HG02763 (cell line): ENCODE measurements around the gene CPZ.
"Not testable (repeated sequence)": the region's sequence is repeated elsewhere in the genome, so short reads cannot be mapped to it uniquely, and the experiment has no call there.

ENCODE experiments used
- ATAC-seq: cut with Tn5 transposase; IDR thresholded peaks from one replicate; pipeline ENCODE4 v1.9.1; 2021; ENCODE audit warnings: mild to moderate bottlenecking, moderate library complexity; ENCODE audit not compliant: unreplicated experiment

The CPZ gene

DNA sequence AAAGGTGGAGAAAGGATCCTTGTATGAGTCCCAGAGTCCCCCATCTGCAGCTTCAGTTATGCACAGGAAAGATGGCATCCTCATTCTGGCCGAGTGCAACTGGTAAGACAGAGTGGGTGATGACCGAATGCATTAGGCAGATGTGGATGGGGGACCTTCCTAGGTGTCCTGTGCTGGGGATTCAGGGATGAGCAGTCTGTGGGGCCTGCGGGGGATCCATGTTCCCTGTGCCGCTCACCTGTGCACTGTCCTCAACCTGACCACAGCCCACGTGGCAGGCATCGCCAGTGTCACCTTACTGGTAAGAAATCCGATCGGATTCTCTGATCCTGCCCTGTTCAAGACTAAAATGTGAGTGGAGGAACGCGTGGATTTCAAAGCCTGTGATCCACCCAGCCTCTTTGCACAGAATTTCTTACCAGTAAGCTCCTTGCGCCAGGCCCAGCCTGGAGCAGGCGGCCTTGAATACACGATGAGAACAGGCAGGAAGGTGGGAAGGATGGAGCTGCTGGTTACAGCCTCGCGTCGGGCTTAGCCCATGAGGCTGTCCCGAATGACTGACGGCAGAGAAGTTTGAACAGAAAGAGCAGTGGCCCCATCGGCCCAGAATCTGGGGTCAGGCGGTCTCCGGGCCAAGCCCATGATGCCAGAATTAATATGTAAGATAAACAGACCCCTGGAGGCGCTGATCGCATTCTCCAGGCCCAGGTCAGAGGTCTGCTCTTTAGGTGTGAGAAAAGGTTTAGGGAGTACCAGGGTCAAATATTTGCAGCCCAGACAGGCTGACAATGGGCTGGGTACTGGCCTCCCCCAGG, 56.5 kb downstream of the CPZ start:
- ATAC-seq: no peak

DNA sequence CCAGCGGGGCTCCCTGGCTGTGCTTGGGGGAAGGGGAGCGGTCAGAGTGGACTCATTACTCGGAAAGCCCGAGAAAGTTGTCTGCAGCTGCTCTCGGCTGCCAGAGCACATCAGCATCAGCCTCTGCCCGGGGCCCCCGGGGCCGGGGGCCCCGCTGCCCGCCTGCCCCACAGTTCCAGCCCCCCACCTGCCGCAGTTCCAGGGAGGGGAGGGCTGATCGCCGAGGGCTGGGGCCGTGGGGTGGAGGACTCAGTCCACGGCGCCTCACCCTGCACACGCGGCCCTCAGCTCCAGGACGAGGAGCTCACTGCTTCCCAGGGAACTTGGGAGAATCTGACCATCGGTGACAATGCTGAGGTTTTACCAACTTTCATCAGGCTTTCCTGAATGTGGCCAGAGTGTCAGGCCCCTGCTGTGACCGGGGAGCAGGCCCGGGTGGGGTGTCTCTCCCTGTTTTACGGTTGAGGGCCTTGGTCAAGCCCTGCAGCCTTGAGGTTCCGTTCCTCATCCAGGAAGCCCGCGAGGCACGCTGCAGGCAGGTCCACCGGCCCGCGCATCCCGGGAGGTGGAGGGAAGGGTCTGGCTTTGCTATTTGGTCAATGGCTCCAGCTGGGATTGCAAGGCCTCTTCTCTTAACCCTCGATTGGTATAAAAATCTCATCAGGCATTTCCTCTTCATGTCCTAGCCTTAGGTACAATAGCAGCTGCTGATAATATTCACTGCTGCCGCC, 57.2 kb downstream of the CPZ start:
- ATAC-seq: no peak

DNA sequence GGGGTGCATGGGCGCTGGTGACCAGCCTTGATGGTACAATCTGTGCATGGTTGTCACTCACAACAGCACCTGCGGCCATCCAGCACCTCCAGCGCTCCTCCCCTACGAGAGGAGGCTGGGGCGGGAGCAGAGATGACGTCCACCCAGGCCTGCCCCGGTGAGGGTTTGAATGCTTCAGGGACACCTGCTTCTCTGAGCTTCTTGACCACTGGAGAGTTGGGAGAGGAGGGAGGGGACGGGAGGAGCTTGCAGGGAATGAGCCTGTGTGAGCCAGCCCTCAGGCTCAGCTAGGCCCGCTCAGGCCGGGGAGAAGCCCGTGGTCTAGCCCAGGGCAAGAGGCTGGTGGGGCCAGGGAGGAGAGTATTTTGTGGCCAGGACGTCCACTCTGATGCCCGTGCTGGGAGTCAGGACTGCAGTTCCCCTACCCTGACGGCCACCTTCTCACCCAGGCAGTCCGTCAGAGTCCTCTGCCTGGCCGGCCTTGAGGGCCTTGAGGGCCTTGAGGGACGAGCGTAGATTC, 59.2 kb downstream of the CPZ start:
- ATAC-seq: no peak

DNA sequence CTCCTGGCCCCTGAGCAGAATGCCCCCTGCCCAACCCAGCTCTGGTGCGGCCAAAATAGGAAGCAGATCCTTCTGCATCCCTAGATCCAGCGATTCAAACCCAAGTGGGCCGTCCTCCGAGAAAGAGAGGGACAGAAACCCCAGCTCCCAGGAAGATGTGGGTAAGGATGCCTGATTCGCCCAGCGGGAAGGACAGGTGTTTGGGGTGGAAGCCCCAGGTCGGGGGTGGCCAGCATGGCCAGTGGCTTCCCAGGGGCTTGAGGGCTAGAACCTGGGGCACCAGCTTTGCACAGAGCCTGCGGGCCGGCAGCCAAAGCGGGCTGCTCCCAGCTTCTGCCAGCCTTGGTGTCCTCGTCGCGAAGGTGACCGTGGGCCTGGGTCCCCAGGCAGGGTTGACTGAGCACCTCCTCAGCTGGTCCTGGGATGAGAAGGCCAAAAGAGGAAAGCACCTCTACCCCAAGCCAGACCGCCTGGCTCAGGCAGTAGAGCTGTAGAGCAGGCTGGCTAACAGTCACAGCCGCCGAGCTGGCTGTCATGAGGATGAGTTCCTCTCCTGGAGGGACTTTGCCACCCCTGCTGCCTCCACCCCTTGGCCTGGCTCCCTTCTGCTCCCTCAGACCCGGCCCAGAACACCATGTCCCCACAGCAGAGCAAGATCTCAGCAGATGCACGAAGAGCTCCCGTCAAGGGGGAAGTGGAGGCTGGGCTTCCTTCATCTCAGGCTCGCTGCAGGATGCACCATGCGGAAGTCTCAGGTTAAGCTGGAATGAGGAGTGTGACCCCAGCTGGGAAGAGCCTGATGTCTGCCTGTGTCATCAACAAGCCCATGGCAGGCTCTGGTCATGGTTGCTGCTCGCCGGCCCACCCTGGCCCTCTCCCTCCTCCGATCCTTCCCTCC, 59.9 kb downstream of the CPZ start:
- no peak for ATAC-seq

DNA sequence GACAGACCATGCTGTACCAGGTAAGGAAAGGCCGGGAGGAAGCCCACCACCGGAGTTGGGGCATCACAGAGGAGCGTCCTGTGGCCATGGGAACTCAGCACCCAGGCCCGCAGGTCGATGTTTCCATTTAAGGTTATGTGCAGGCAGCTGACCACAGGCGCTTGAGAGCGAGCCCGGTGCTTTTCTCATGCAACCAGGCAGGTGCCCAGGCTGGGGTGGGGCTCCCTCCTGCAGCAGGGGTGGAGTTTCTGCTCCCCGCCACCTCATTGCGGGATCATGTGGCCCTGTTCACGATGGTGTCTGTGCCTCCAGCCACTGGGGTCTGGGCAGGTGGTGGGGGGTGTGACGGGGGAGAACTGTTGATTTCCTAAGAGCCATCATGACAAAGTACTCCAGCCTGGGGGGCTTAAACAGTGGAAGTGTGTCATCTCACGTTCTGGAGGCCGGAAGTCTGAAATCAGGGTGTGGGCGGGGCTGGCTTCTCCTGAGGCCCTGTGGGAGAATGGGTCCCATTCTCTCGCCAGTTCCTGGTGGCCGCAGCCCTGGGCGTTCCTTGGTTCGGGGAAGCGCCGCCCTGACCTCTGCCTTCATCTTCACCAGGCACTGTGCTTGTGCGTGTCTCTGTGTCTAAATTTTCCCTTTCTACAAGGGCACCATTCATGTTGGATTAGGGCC, 60.9 kb downstream of the CPZ start:
- no peak for ATAC-seq

DNA sequence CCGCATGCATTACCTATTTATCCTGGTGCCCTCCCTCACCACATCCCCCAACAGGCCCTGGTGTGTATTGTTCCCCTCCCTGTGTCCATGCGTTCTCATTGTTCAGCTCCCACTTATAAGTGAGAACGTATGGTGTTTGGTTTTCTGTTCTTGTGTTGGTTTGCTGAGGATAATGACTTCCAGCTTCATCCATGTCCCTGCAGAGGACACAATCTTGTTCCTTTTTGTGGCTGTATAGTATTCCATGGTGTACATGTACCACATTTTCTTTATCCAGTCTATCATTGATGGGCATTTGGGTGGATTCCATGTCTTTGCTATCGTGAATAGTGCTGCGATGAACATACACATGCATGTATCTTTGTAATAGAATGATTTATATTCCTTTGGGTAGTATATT, 61.6 kb downstream of the CPZ start:
- ATAC-seq: not testable (repeated sequence)

DNA sequence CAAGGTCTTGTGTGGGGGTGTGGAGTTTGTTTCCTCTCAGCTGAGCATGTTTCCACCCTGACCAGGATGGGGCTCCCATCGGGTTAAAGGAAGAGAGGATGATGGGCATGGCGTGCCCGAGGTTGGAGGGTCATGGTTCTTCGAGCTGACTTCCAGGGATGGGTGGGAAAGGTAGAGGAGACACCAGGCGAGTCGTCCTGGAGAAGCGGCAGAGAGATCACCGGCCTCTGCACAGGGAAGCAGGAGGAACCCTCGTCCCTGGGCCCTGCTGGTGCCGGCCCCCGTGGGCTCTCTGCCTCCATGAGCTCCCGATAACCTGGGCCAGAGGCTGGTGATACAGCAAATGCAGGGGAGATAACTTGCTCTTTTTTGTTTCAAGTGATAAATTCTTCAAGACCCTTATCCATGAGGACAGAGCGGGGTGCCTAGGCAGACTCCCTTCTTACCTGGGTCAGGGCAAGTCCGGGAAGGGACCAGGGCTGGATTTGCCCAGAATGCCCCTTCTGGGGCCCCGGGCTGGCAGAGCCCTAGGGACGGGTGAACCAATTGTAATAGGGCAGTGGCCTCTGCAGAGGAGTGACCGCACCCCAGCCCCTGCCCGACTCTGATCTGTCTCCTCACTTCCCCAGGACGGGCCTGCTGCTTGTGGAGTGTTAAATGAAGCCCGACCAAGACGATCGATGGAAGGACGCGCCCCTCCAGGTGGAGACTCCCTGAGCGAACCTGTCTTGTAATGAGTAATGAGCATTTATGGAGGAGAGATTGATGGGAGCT, 63.0 kb downstream of the CPZ start:
- ATAC-seq: no peak

DNA sequence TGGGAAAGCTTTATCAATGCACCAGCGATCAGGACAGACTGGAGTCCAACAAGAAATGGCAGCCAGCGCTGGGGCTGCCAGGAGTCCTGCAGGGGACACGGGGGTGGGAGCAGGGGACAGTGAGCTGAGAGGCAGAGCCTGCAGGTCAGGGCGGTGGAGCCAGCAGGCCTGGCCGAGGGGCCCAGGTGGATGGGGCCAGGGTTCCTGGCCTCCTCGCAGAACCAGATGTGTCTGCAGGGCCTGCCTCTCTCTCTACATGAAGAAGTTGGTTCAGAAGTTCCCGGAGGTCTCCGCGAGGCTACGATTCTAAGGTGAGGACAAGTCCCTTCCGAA, 63.6 kb downstream of the CPZ start:
- no peak for ATAC-seq

DNA sequence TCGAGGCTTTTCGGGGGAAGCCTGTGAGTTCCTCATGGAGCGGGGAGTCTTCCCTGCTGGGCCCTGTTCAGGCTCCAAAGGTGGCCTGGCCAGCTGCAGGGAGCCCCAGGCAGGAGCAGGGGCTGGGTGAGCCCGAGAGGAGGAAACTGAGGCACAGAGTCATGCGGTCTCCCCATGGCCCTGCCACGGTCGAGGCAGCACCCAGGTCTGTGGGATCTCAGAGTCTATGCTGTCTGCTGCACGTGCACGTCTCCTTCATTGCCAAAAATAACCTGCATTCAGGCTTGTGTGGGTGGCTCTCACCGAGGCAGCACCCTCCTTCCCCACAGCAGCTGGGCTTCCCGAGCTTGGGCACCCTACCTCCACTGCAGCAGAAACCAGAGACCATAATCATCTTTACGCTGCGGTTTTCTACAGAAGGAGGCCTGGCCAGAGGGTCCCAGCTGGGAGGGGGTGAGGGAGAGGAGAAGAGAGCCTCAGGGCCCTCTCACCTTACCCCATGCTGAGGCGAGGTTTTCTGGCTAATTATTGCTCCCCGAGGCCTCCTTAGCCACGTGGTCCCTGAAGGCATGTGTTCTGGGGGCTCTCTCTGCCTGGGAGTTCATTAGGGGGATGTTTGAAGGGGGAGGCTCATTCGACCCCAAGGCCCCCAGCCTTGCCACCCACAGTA, 64.3 kb downstream of the CPZ start:
- no peak for ATAC-seq

DNA sequence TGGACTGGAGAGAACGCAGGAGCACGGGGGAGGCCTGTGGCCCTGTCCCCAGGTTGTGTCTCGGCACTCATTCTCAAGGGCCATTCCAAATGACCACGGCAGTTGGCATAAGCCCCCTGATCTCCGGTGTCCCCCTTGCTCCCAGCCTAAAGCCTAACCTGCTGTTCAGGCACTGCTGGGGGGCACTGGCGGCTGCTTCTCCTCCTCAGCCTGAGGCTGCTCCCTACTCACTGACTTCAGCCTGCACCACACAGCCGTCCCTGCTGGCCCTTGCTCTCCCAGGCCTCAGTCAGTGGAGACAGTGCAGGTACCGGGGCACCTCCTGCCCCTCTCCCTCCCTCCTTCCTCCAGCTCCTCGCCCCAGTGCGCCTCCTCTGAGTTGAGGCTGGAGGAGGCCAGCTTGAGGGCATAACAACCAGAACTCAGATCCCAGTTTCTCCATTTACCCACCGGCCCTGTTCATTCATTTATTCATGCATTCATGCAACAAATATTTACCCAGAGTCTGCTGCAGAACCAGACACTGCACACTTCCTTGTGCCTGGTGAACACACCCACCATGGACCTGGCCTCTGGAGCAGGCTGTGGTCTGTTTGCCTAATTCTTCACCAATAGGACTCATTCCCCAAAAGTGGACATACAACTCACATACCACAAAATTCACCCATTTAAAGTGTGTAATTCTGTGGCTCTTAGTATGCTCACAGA, 65.0 kb downstream of the CPZ start:
- no peak for ATAC-seq

DNA sequence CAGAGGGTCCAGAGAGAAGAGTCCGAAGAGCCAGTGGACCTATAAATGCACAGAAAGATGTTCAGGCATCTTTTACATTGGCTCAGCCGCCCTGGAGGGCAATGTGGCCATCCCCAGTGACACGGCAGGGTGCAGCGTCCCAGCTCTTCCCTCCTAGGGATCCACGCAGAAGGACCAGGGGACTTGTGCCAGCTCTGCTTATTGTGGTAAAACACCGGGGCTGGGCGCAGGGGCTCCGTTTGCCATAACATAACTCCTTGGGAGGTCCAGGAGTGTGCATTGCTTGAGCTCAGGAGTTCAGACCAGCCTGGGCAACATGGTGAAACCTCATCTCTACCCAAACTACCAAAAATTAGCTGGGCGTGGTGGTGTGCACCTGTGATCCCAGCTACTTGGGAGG, 70.2 kb downstream of the CPZ start:
- no peak for ATAC-seq

DNA sequence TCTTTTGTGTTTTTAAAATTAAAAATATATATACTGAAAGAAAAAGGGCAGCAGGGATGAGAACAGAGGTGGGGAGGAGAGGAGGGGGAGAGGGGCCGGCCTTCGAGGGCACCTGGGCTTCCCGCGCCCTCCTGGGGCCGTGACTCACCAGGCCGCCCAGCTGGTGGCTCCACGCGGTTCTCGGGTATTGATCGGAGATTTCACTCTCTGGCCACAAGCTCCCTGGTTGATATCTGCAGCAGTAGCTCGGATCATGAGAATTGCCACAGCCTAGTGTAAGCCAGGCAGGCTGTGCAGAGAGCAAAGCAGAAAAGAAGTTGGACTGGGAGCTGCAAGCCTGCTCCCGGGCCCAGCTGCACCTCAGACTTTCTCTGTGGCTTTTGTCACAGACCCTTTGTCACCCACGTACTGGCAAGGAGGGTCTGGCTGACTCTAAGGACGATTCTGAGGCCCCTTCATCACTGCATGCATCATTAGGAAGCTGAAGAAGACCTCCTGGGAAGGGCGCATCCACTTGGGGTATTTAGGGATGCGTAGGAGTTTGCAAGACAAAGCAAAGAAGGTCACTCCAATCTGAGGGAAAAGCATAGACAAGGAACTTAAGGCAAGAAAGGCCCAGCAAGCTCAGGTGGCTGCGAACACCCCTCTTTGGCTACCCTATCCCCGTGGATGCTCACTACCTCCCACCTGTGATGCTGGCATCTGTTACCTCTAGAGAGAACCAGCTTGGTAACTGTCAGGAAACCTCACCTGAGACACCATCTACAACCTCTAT, 71.7 kb downstream of the CPZ start:
- ATAC-seq: no peak

DNA sequence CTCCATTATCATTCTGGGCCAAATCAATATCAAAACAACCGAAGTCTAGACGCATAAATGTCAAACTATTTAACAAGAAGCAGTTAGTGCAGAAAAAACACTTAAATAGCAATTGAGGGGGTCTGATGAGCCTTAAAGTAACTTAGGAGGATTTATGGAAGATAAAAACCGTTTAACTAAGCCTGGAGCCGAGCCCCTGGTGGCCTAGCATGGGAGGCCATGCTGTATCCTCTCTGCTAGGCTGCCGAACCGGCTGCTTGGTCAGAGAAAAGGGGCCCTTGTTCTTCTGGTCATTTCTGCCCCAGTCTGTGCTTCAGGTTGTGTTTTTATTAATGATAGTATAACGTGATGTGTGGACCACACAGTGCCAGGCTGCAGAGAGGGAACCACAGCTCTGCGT, 72.4 kb downstream of the CPZ start:
- ATAC-seq: no peak

DNA sequence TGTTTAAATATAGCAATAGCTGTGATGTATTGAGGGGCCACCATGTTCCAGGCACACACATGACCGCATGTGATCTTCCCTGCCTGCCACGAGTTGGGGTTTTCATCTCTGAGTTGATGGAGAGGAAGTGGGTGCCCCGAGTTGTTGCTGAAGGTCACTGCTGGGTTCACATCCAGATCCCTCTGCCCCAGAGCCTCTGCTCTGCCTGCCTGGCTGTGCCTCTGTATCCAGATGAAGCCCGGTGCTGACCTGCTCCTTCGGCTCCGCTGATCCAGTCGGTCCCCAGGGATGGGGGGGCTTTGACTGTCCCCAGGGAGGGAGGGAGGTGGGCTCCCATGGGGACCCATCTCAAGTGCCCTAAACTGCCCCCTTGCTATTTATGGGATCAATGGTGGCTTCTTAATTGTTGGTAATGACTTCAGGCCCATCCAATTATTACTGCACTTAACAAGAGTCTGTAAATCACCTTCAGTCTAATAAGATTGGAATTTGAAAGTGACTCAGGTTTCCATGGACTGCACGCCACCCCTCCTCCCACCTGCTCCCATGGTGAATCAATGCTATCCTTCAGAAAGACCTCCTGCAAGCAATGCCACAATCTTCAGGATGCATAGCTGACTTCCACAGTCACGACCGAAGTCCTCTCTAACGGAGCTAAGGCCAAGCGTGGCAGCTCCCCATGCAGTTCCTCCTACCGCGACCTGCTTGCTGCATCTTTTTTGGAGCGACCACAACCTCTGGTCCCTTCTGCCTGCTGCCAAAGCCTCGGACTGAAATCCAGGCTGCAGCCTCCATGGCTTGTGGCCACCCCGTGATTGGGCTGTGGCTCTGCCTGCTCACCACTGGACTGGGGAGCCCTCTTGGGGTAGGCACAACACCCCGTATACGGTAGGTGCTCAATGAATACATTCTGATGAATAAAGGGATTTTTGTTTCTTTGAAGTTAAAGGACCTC, 73.1 kb downstream of the CPZ start:
- ATAC-seq: no peak

DNA sequence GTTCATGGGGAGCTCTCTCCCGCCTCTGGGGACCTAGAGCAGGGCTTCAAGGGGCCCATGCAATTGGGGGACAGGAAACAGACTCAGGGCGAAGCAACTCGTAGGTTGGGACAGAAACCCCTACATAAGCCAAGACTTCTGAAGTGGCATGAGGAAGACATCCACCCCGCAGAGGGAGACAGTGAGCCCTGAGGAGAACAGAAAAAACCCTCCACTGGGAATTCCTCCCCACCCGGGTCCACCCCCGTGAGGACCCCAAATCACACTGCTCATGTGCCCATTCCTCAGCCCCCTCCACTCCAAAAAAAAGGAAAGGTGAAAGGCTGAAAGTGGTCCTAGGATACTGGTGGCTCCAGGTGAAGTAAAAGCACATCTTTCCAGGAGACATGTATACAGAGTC, 74.0 kb downstream of the CPZ start:
- ATAC-seq: no peak
